HG03442 (cell line): ENCODE measurements around the gene ST8SIA6.
"Not testable (repeated sequence)": the region's sequence is repeated elsewhere in the genome, so short reads cannot be mapped to it uniquely, and the experiment has no call there.

Experiments
- ATAC-seq: cut with Tn5 transposase; IDR thresholded peaks from one replicate; pipeline ENCODE4 v1.9.1; 2021; ENCODE audit warnings: mild to moderate bottlenecking, moderate library complexity; ENCODE audit not compliant: unreplicated experiment

ST8SIA6 gene

GRCh38 chr10:17349717-17350116 is 104.7 kb downstream of the ST8SIA6 start:
- ATAC-seq, result no peak

- ATAC-seq, result no peak
Measured at GRCh38 chr10:17348501-17349349, 105.7 kb downstream of the ST8SIA6 start.

- no peak for ATAC-seq
Measured at GRCh38 chr10:17348011-17348500, 106.3 kb downstream of the ST8SIA6 start.

GRCh38 chr10:17344206-17344605 is 110.2 kb downstream of the ST8SIA6 start:
- no peak for ATAC-seq

- no peak for ATAC-seq
Measured at GRCh38 chr10:17343118-17343517, 111.3 kb downstream of the ST8SIA6 start.

- ATAC-seq, result no peak
Measured at GRCh38 chr10:17340144-17340829, 114.1 kb downstream of the ST8SIA6 start.

- no peak for ATAC-seq
Measured at GRCh38 chr10:17335065-17335464, 119.3 kb downstream of the ST8SIA6 start.

- no peak for ATAC-seq
Measured at GRCh38 chr10:17330501-17330900, 123.9 kb downstream of the ST8SIA6 start.

GRCh38 chr10:17326377-17326776 is 128.0 kb downstream of the ST8SIA6 start:
- ATAC-seq, result no peak

GRCh38 chr10:17321957-17322356 is 132.4 kb downstream of the ST8SIA6 start:
- ATAC-seq, result not testable (repeated sequence)

GRCh38 chr10:17316488-17317170 is 137.8 kb downstream of the ST8SIA6 start:
- peak; percentile 87 for ATAC-seq

- no peak for ATAC-seq
Measured at GRCh38 chr10:17309435-17309834, 145.0 kb downstream of the ST8SIA6 start.

GRCh38 chr10:17307123-17307522 is 147.3 kb downstream of the ST8SIA6 start:
- no peak for ATAC-seq

- ATAC-seq, result no peak
Measured at GRCh38 chr10:17292375-17292774, 162.0 kb downstream of the ST8SIA6 start.

GRCh38 chr10:17290226-17290625 is 164.2 kb downstream of the ST8SIA6 start:
- ATAC-seq, result no peak

GRCh38 chr10:17289763-17290162 is 164.6 kb downstream of the ST8SIA6 start:
- no peak for ATAC-seq

GRCh38 chr10:17286562-17287550 is 167.5 kb downstream of the ST8SIA6 start:
- no peak for ATAC-seq

- no peak for ATAC-seq
Measured at GRCh38 chr10:17282311-17282710, 172.1 kb downstream of the ST8SIA6 start.

GRCh38 chr10:17278607-17279240 is 175.7 kb downstream of the ST8SIA6 start:
- ATAC-seq, result no peak
